Lower leg skin (tissue), 4 donors: Measurements from ENCODE around the gene CORO7. TPM values are rescaled to one million over a fixed set of nuclear protein-coding genes. Genes with fewer than 3 reads are reported as not detected.

Source experiments
- DNase-seq, 2 donors: peaks; one replicate each; pipeline ENCODE4 v3.0.0-alpha.2; 2019; ENCODE audit warnings: low spot score in 2 of 2
- H3K4me3 ChIP-seq: fragments of 200-600 bp; sonication (generic); 2 replicates; pipeline ENCODE4 v1.5.1; 2017; ENCODE audit warnings: mild to moderate bottlenecking, low read depth; ENCODE audit not compliant: poor library complexity, severe bottlenecking
- CTCF ChIP-seq, 3 donors: fragments of 450-650 bp; IDR thresholded peaks; one replicate each; pipeline ENCODE4 v1.5.1; 2016; ENCODE audit warnings: antibody characterized with exemption in 3 of 3, mild to moderate bottlenecking in 3 of 3, moderate library complexity in 2 of 3
- POLR2A ChIP-seq, 2 donors: fragments of 450-650 bp; IDR thresholded peaks; one replicate each; pipeline ENCODE4 v1.6.1; 2016 to 2017; ENCODE audit warnings: antibody characterized with exemption in 2 of 2, mild to moderate bottlenecking in 1 of 2, moderate library complexity in 1 of 2
- WGBS, 2 donors: methylation state at CpG; one replicate each; pipeline ENCODE4 v1.1.5; 2018; 5-methylcytosine and 5-hydroxymethylcytosine counted together
- intact Hi-C: fragments of 100-400 bp; cut with DNase I; formaldehyde crosslinking; loops from one replicate; pipeline ENCODE4 v1.15.0; 2023; ENCODE audit warnings: low total_unique reads
- total RNA-seq, 4 donors: library from RNA; depleted of rRNA; stranded (reverse); fragments of >200 nt; gene quantifications; one replicate each; pipeline ENCODE4 v1.1.0, GENCODE V29; 2016

The CORO7 gene
- total RNA-seq, 4 donors from 2014 or later = 18.4 to 39.0 (median 22.7) TPM

DNA sequence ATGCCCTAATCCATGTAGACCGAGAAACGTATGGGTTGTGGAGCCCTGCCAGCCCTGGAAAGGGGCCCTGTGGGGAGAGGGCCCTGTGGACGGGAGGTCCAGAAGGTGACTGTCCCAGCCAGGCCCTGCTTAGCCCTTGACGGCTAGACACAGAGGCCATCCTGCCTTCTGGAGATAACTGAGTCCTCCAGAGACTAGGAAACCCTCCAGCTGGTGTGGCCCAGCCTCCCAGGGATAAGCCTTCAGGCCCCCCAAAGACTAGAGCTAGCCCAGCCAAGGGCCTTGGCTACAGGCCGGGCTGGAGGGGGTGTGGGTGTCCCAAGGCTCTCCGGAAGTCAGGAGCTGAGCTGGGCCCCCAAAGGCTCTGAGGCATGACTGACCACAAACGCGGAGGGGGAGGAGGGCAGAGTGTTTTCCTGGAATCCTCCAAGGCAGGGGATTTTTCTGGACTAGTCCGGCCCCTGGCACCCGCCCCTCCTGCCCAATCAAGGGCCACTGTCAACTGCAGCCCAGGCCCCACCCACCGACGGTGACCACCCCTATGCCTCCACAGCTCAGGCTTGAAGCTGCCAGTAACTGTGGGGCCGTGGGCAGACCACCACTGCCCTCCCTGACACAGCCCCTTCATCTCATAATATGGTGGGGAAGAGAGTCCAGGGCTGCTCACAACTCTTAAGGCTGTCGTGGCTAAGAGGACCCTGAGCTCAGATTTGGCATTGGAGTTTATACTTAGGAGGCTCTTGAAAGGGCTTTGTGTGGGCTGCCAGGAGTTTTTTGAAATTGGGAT, 45.6 kb downstream of the CORO7 start:
- 60 to 74% methylated on average over 13 to 14 of the region's 14 CpGs for WGBS, 2 donors
- TF ChIP-seq CTCF (IDR thresholded peaks at IDR 0.05) (no peak), POLR2A (IDR thresholded peaks at IDR 0.05) (no peak)
- no peak overlapping the region for H3K4me3 ChIP-seq
- intact Hi-C loops = loop anchor here (10.0 kb wide), 1 partner anchor 1134 kb away; no protein-coding TSS in a partner anchor
- DNase-seq = peak in 1 of 2 donors; percentile 93

GRCh38 chr16:4370151-4370550, 46.2 kb downstream of the CORO7 start:
- WGBS, 2 donors = 76 to 92% methylated on average over 3 of the region's 3 CpGs
- intact Hi-C loops = loop anchor here (10.0 kb wide), 1 partner anchor 1135 kb away; no protein-coding TSS in a partner anchor
- DNase-seq = no peak

DNA sequence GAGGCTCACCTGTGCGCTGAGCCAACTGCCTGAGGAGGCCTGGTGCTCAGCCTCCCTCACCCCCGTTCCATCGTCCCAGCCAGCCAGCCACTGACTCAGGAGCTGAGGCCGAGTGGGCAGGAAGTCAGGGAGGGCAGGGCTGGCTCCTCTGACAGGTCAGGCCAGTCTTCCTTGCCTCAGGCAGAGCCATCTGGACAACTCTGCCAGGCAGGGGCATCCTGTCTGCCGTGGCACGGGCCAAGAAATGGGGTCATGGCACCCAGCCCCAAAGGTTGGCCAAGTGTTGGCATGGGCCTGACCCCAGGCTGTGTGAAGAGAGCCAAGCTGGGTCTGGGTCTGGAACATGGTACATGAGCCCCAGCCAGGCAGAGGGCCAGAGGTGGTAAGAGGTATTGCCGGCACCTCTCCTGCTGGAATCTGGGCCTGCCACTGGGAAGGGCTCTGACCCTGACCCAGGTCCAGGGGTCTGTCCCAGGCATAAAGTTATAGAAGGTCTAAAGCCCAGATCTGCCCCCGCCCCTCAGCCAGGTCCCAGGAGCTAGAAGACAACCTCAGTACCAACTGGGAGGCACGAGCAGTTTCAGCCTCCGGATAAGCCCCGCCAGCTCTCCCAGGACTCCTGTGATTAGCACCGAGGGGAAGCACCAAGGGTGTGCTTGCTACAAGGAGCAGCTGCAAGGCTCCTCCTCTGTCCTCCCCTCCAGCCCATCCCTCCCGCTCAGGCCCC, 47.2 kb downstream of the CORO7 start:
- DNase-seq = no peak
- H3K4me3 ChIP-seq = no peak overlapping the region
- TF ChIP-seq CTCF (IDR thresholded peaks at IDR 0.05) = no peak
- TF ChIP-seq POLR2A (IDR thresholded peaks at IDR 0.05) = no peak
- intact Hi-C loops = no loop called here
- WGBS, 2 donors = 66 to 80% methylated on average over 8 of the region's 13 CpGs

More at GRCh38 chr16:4370151-4370550, 46.2 kb downstream of the CORO7 start:
- TF ChIP-seq CTCF (IDR thresholded peaks at IDR 0.05) = no peak
- no peak for TF ChIP-seq POLR2A (IDR thresholded peaks at IDR 0.05)
- no peak overlapping the region for H3K4me3 ChIP-seq

GRCh38 chr16:4367393-4367856, 49.0 kb downstream of the CORO7 start:
- 94 to 99% methylated on average over 5 of the region's 5 CpGs for WGBS, 2 donors
- intact Hi-C loops = no loop called here
- H3K4me3 ChIP-seq = no peak overlapping the region
- TF ChIP-seq CTCF (IDR thresholded peaks at IDR 0.05) = no peak
- no peak for TF ChIP-seq POLR2A (IDR thresholded peaks at IDR 0.05)
- no peak for DNase-seq

GRCh38 chr16:4366016-4366415, 50.4 kb downstream of the CORO7 start:
- DNase-seq = no peak
- intact Hi-C loops = no loop called here
- TF ChIP-seq POLR2A (IDR thresholded peaks at IDR 0.05) (no peak), CTCF (IDR thresholded peaks at IDR 0.05) (no peak)
- WGBS, 2 donors = 94 to 96% methylated on average over 13 of the region's 13 CpGs
- H3K4me3 ChIP-seq = no peak overlapping the region
